Spleen (tissue), 11 donors: ENCODE results near the gene GNPAT. TPM values are rescaled to one million over a fixed set of nuclear protein-coding genes. Genes with fewer than 3 reads are reported as not detected.

Source experiments
- DNase-seq: peaks from one replicate; pipeline ENCODE4 v3.0.0-alpha.2; 2020
- H3K27ac ChIP-seq, 8 donors: fragments of 200-600 bp; sonication (generic) in 7 of 8; 1 replicate in 4 of 8; 2 replicates in 4 of 8; pipeline versions ENCODE4 v1.5.0 to v1.8.0; 2016 to 2021; ENCODE audit warnings: inconsistent platforms in 4 of 8, mild to moderate bottlenecking in 4 of 8, moderate library complexity in 1 of 8
- H3K27me3 ChIP-seq, 7 donors: fragments of 200-600 bp; sonication (generic) in 6 of 7; replicated peaks in 1 of 7; 1 replicate in 4 of 7; 2 replicates in 3 of 7; pipeline versions ENCODE4 v1.5.0 to v1.8.0; 2016 to 2021; ENCODE audit warnings: inconsistent platforms in 3 of 7, mild to moderate bottlenecking in 1 of 7
- H3K36me3 ChIP-seq, 6 donors: fragments of 200-600 bp; sonication (generic) in 5 of 6; 1 replicate in 4 of 6; 2 replicates in 2 of 6; pipeline versions ENCODE4 v1.5.0 to v1.8.0; 2016 to 2021; ENCODE audit warnings: inconsistent platforms in 2 of 6
- H3K4me1 ChIP-seq, 6 donors: fragments of 200-600 bp; sonication (generic) in 5 of 6; 1 replicate in 3 of 6; 2 replicates in 3 of 6; pipeline versions ENCODE4 v1.5.0 to v1.8.0; 2016 to 2021; ENCODE audit warnings: inconsistent platforms in 3 of 6
- H3K4me3 ChIP-seq, 8 donors: fragments of 200-600 bp; sonication (generic) in 7 of 8; 1 replicate in 4 of 8; 2 replicates in 4 of 8; pipeline versions ENCODE4 v1.5.0 to v1.8.0; 2016 to 2021; ENCODE audit warnings: inconsistent platforms in 4 of 8, mild to moderate bottlenecking in 4 of 8, moderate library complexity in 2 of 8
- H3K9me3 ChIP-seq, 8 donors: fragments of 200-600 bp; sonication (generic) in 7 of 8; 1 replicate in 4 of 8; 2 replicates in 4 of 8; pipeline versions ENCODE4 v1.5.0 to v1.8.0; 2016 to 2021; ENCODE audit warnings: inconsistent platforms in 4 of 8
- POLR2A ChIP-seq, 3 donors: fragments of 450-650 bp; IDR thresholded peaks; one replicate each; pipeline ENCODE4 v1.5.1; 2017; ENCODE audit warnings: antibody characterized with exemption in 3 of 3, mild to moderate bottlenecking in 1 of 3
- POLR2AphosphoS5 ChIP-seq, 3 donors: sonication (generic); formaldehyde crosslinking; IDR thresholded peaks; one replicate each; pipeline ENCODE4 v1.5.1; 2017; ENCODE audit warnings: antibody characterized with exemption in 3 of 3
- WGBS, 5 donors: extraction: QIAGEN DNeasy Blood & Tissue Kit in 3 of 5; methylation state at CpG; one replicate each; pipeline versions ENCODE4 v1.1.5 to v1.1.7; 2013 to 2018; 5-methylcytosine and 5-hydroxymethylcytosine counted together
- intact Hi-C: fragments of 100-400 bp; cut with DNase I; formaldehyde crosslinking; loops from one replicate; pipeline ENCODE4 v1.15.0; 2023; ENCODE audit warnings: low total_unique reads
- polyA plus RNA-seq, 3 donors: library from polyadenylated mRNA; stranded (reverse); fragments of 200-250 nt; gene quantifications; one replicate each; pipeline ENCODE4 v1.2.1, GENCODE V29; 2013
- small RNA-seq, 4 donors: library from RNA; depleted of rRNA; stranded (forward); fragments of <200 nt; gene quantifications; one replicate each; pipeline ENCODE3, GENCODE V24; 2016
- total RNA-seq, 7 donors: library from RNA; depleted of rRNA in 3 of 7; stranded (reverse); fragments of >200 nt in 3 of 7; fragmentation: NEBNext Ultra II Directional in 4 of 7; extraction: Animal tissue kit (Norgen Biotek cat#: 25700) in 4 of 7; gene quantifications; one replicate each; pipeline versions ENCODE4 v1.1.0 to v1.2.1, GENCODE V29; 2016 to 2021
- TF ChIP-seq, protein P1 (sequence below), 11 experiments: fragments of 200-600 bp in 7 of 11; fragments of 450-650 bp in 4 of 11; sonication (generic) in 4 of 11; IDR thresholded peaks in 8 of 11; conservative IDR thresholded peaks in 3 of 11; 1 replicate in 7 of 11; 2 replicates in 4 of 11; pipeline versions ENCODE4 v1.4.0 to v1.8.0; 2016 to 2021; ENCODE audit warnings: antibody characterized with exemption in 11 of 11, inconsistent platforms in 4 of 11, mild to moderate bottlenecking in 1 of 11
- donor health status: healthy with polysubstance abuse.
- donor health status: DM: no; HTN: no; CAD: no; lungs with moderate emphysema.
- donor health status: DM: no; HTN: no; CAD: no.
- donor health status: Bipolar disorder and iron deficiency.
- donor health status: healthy.
- donor health status: DM: no; HTN: no; CAD: no.
- donor health status: DM: yes; HTN: yes; CAD: no.

The GNPAT gene
- total and polyA plus RNA-seq, 10 donors = 27.7 to 42.9 (median 34.0) TPM

DNA sequence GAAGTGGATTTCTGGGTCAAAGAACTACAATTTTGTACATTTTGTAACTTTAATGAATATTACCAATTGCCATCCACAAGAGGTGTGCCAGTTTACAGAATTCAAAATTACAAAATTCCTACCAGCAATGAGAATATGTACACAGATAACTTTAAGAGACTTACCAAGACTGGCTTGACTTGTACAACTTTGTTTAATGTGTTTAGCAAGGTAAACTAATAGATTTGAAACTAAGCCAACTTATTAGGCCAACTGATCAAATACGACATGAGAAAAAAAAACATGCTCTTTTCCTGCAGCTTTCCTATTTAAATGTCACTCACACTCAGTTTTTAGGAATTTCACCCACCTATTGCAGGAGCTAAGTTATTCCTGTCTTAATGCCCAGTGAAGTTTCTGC, 85.2 kb downstream of the GNPAT start:
- no peaks in the 10 kb centered on the region for H3K27me3 ChIP-seq
- H3K36me3 ChIP-seq = peaks cover 0 to 6% (median 0%) of the 10 kb centered on the region in 6 donors
- H3K27ac ChIP-seq = no peak overlapping the region
- H3K9me3 ChIP-seq = no peaks in the 10 kb centered on the region
- H3K4me1 ChIP-seq = no peaks in the 10 kb centered on the region
- H3K4me3 ChIP-seq = no peak overlapping the region
- DNase-seq = no peak
- no peak for TF ChIP-seq POLR2A (IDR thresholded peaks at IDR 0.05)
- TF ChIP-seq, protein P1, sequence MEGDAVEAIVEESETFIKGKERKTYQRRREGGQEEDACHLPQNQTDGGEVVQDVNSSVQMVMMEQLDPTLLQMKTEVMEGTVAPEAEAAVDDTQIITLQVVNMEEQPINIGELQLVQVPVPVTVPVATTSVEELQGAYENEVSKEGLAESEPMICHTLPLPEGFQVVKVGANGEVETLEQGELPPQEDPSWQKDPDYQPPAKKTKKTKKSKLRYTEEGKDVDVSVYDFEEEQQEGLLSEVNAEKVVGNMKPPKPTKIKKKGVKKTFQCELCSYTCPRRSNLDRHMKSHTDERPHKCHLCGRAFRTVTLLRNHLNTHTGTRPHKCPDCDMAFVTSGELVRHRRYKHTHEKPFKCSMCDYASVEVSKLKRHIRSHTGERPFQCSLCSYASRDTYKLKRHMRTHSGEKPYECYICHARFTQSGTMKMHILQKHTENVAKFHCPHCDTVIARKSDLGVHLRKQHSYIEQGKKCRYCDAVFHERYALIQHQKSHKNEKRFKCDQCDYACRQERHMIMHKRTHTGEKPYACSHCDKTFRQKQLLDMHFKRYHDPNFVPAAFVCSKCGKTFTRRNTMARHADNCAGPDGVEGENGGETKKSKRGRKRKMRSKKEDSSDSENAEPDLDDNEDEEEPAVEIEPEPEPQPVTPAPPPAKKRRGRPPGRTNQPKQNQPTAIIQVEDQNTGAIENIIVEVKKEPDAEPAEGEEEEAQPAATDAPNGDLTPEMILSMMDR (IDR thresholded peaks at IDR 0.05 in 8 of 11, conservative IDR thresholded peaks at IDR 0.05 in 3 of 11) = no peak
- TF ChIP-seq POLR2AphosphoS5 (IDR thresholded peaks at IDR 0.05) = no peak
- intact Hi-C loops = no loop called here
- 79 to 94% (median 83%) methylated on average over 1 of the region's 1 CpG for WGBS, 5 donors

Small RNA genes within 50 kb of the gene (small RNA-seq; reads per million reads assigned to genes)
- gene RNA5SP80 = 0 reads per million in 4 donors

Other genes with a start within 250 kb of the GNPAT start
- gene FAM89A, start 201.0 kb upstream of the GNPAT start, total RNA-seq = 10 to 100 TPM; 17.5 to 54.8 (median 38.6) TPM
- 10 to 100 TPM in 2 of 3 donors, 1 to 10 TPM in 1; 9.8 to 16.2 (median 12.4) TPM for gene FAM89A, start 201.0 kb upstream of the GNPAT start, polyA plus RNA-seq
- under 1 TPM in 1 of 7 donors, not detected in 6; 0.06 TPM for gene TRIM67, start 79.2 kb upstream of the GNPAT start, total RNA-seq
- under 1 TPM in 2 of 3 donors, not detected in 1; under 0.01 TPM for gene TRIM67, start 79.2 kb upstream of the GNPAT start, polyA plus RNA-seq
- 10 to 100 TPM; 19.3 to 23.6 (median 21.3) TPM for gene EXOC8, start 96.6 kb downstream of the GNPAT start, total RNA-seq
- 1 to 10 TPM; 4.7 to 6.9 (median 4.7) TPM for gene EXOC8, start 96.6 kb downstream of the GNPAT start, polyA plus RNA-seq
- 10 to 100 TPM; 10.8 to 28.7 (median 14.0) TPM for gene SPRTN, start 97.1 kb downstream of the GNPAT start, total RNA-seq
- gene SPRTN, start 97.1 kb downstream of the GNPAT start, polyA plus RNA-seq = 1 to 10 TPM; 3.1 to 5.7 (median 3.2) TPM
- 10 to 100 TPM; 30.2 to 44.0 (median 39.9) TPM for gene EGLN1, start 181.1 kb downstream of the GNPAT start, total RNA-seq
- gene EGLN1, start 181.1 kb downstream of the GNPAT start, polyA plus RNA-seq = 10 to 100 TPM in 1 of 3 donors, 1 to 10 TPM in 2; 5.6 to 12.3 (median 7.8) TPM